Heart left ventricle (tissue), 13 donors: ENCODE results near the gene ARHGAP24.

Source experiments
- CTCF ChIP-seq, 12 donors: fragments of 200-600 bp; sonication (generic) in 4 of 12; IDR thresholded peaks; one replicate each; pipeline versions ENCODE4 v1.5.0 to v1.8.0; 2018 to 2022; ENCODE audit warnings: antibody characterized with exemption in 12 of 12, mild to moderate bottlenecking in 5 of 12
- POLR2A ChIP-seq, 2 donors: fragments of 450-650 bp; IDR thresholded peaks; one replicate each; pipeline ENCODE4 v1.6.1; 2017; ENCODE audit warnings: antibody characterized with exemption in 2 of 2, mild to moderate bottlenecking in 2 of 2, moderate library complexity in 2 of 2
- donor health status: ischemic (EF 13 %, LVEDD 7.1; RV severe dilation, severe dysfunction).
- donor health status: DM: no; HTN: yes; CAD: no.
- donor health status: DM: no; HTN: no; CAD: no.
- donor health status: ischemic (EF 25% LVEDD 6.9; RV normal size, moderate dysfunction).
- donor health status: ischemic (EF 25% LVEDD 5.7; RV mildly dilated, moderate dysfunction).
- donor health status: ischemic (EF 35%, LVEDD 5.7; RV mildly dilated, moderate dysfunction).
- donor health status: nonischemic (EF 11% LVEDD 7.7; RV severe dilation, severe dysfunction).
- donor health status: DM: yes; HTN: yes; CAD: no.
- donor health status: PGD.
- donor health status: ischemic (EF 29% LVEDD 5.4; RV normal size, mild dysfunction).
- donor health status: nonischemic (EF 23%, LVEDD 6.1; RV moderate dilation, normal function).

GRCh38 chr4:85993641-85994040 is 518.7 kb downstream of the ARHGAP24 start:
- no peak for TF ChIP-seq CTCF (IDR thresholded peaks at IDR 0.05)
- no peak for TF ChIP-seq POLR2A (IDR thresholded peaks at IDR 0.05)
